MM.1S (cell line): ENCODE measurements around the gene HPCA.
A peak's percentile ranks its signal among the peaks of the same experiment; 100 is the strongest.

Experiments
- DNase-seq: peaks from one replicate; pipeline ENCODE4 v3.0.0-alpha.2; 2015
- H2AFZ ChIP-seq: fragments of 300-600 bp; sonication (generic); 2 replicates; pipeline ENCODE4 v1.6.0; 2016; ENCODE audit warnings: antibody characterized with exemption, low read length
- H3F3A ChIP-seq: fragments of 300-600 bp; sonication (generic); 2 replicates; pipeline ENCODE4 v1.6.1; 2016; ENCODE audit warnings: mild to moderate bottlenecking, antibody characterized with exemption, low read length, moderate library complexity, mixed read lengths; ENCODE audit not compliant: insufficient read depth
- H3K27ac ChIP-seq: fragments of 300-600 bp; sonication (generic); 2 replicates; pipeline ENCODE4 v1.5.1; 2016; ENCODE audit warnings: mild to moderate bottlenecking, low read length
- H3K27me3 ChIP-seq: fragments of 300-600 bp; sonication (generic); replicated peaks from 2 replicates; pipeline ENCODE4 v1.6.0; 2016; ENCODE audit warnings: low read length; ENCODE audit not compliant: insufficient read depth
- H3K36me3 ChIP-seq: fragments of 300-600 bp; sonication (generic); replicated peaks from 2 replicates; pipeline ENCODE4 v1.6.1; 2016; ENCODE audit warnings: mild to moderate bottlenecking, low read length, mixed read lengths; ENCODE audit not compliant: insufficient read depth
- H3K4me1 ChIP-seq: fragments of 300-600 bp; sonication (generic); 2 replicates; pipeline ENCODE4 v1.6.1; 2016; ENCODE audit warnings: low read length, mixed read lengths
- H3K4me2 ChIP-seq: fragments of 300-600 bp; sonication (generic); 2 replicates; pipeline ENCODE4 v1.6.0; 2016; ENCODE audit warnings: low read depth, low read length
- H3K4me3 ChIP-seq: fragments of 300-600 bp; sonication (generic); 2 replicates; pipeline ENCODE4 v1.5.1; 2016; ENCODE audit warnings: low read length, mixed read lengths
- H3K79me2 ChIP-seq: fragments of 300-600 bp; sonication (generic); 2 replicates; pipeline ENCODE4 v1.6.1; 2016; ENCODE audit warnings: mixed run types, low read length, mixed read lengths
- H3K9ac ChIP-seq: fragments of 300-600 bp; sonication (generic); 2 replicates; pipeline ENCODE4 v1.6.1; 2016; ENCODE audit warnings: low read length, mixed read lengths
- H3K9me2 ChIP-seq: fragments of 300-600 bp; sonication (generic); replicated peaks from 2 replicates; pipeline ENCODE4 v1.6.1; 2016; ENCODE audit warnings: mild to moderate bottlenecking, low read length, mixed read lengths; ENCODE audit not compliant: insufficient read depth
- H3K9me3 ChIP-seq: fragments of 300-600 bp; sonication (generic); replicated peaks from 2 replicates; pipeline ENCODE4 v1.6.1; 2016; ENCODE audit warnings: mild to moderate bottlenecking, low read length, mixed read lengths; ENCODE audit not compliant: insufficient read depth
- H4K20me1 ChIP-seq: fragments of 300-600 bp; sonication (generic); 2 replicates; pipeline ENCODE4 v1.6.1; 2016; ENCODE audit warnings: mild to moderate bottlenecking, low read length, moderate library complexity, mixed read lengths; ENCODE audit not compliant: insufficient read depth
- CTCF ChIP-seq: fragments of 300-600 bp; sonication (generic); IDR thresholded peaks from 2 replicates; pipeline ENCODE4 v1.5.1; 2016; ENCODE audit warnings: antibody characterized with exemption, low read length, mixed read lengths
- EZH2 ChIP-seq: fragments of 300-600 bp; sonication (generic); optimal IDR thresholded peaks from 2 replicates; pipeline ENCODE3; 2017; ENCODE audit warnings: low read depth, mild to moderate bottlenecking, antibody characterized with exemption, low read length, mixed read lengths
- EZH2phosphoT487 ChIP-seq: fragments of 300-600 bp; sonication (generic); IDR thresholded peaks from 2 replicates; pipeline ENCODE4 v1.6.1; 2018; ENCODE audit warnings: antibody characterized with exemption, low read length

Gene HPCA

GRCh38 chr1:32899586-32900296 lies 13.4 kb downstream of the HPCA start:
- Histone ChIP-seq H4K20me1 (no peaks in the 10 kb centered on the region), H3K9me3 (no peaks in the 10 kb centered on the region), H3K36me3 (no peaks in the 10 kb centered on the region), H3K79me2 (no peaks in the 10 kb centered on the region), H3K9me2 (no peaks in the 10 kb centered on the region), H2AFZ (no peak overlapping the region), H3F3A (no peaks in the 10 kb centered on the region), H3K27me3 (peaks cover 11% of the 10 kb centered on the region), H3K9ac (no peak overlapping the region), H3K4me1 (no peaks in the 10 kb centered on the region), H3K27ac (no peak overlapping the region), H3K4me2 (no peak overlapping the region), H3K4me3 (no peak overlapping the region)
- TF ChIP-seq CTCF (no peak), EZH2phosphoT487 (no peak), EZH2 (no peak)
- no peak for DNase-seq

- Histone ChIP-seq H3K36me3 (no peaks in the 10 kb centered on the region), H3K4me2 (peak overlapping the region; percentile 51), H3K27ac (no peak overlapping the region), H3F3A (no peaks in the 10 kb centered on the region), H2AFZ (peak overlapping the region; percentile 9; the same call in 1 of the 2 replicates), H3K27me3 (peaks cover 11% of the 10 kb centered on the region), H3K9me2 (no peaks in the 10 kb centered on the region), H3K4me1 (no peaks in the 10 kb centered on the region), H4K20me1 (no peaks in the 10 kb centered on the region), H3K9me3 (no peaks in the 10 kb centered on the region), H3K79me2 (no peaks in the 10 kb centered on the region), H3K4me3 (peak overlapping the region; percentile 53), H3K9ac (no peak overlapping the region)
- no peak for TF ChIP-seq EZH2
- no peak for TF ChIP-seq EZH2phosphoT487
- TF ChIP-seq CTCF, result no peak
- no peak for DNase-seq
Observed at GRCh38 chr1:32900371-32900955, 14.2 kb downstream of the HPCA start.

- peak within 1 kb of the TSS; percentile 87 for H2AFZ ChIP-seq
Observed at GRCh38 chr1:32900956-32901822, 14.9 kb downstream of the HPCA start, which contains the start of gene TMEM54. TMEM54 (minus strand) TSS chr1:32901389; CDS start chr1:32901238, 151 bp downstream.

More at GRCh38 chr1:32900956-32901822, 14.9 kb downstream of the HPCA start, which contains the start of gene TMEM54:
- no peak within 1 kb of the TSS; the same call in 1 of the 2 replicates for H3K9ac ChIP-seq
- H3K27me3 ChIP-seq, result peaks cover 11% of the 10 kb centered on the region
- no peaks in the 10 kb centered on the region for H3K4me1 ChIP-seq
- TF ChIP-seq EZH2phosphoT487 (no peak), EZH2 (no peak), CTCF (no peak)
- H3K27ac ChIP-seq, result no peak within 1 kb of the TSS
- H3K79me2 ChIP-seq, result no peaks in the 10 kb centered on the region
- H3K4me3 ChIP-seq, result peak within 1 kb of the TSS; percentile 59
- no peak for DNase-seq
- H3K4me2 ChIP-seq, result peak within 1 kb of the TSS; percentile 85
- no peaks in the 10 kb centered on the region for H3K36me3 ChIP-seq
- H3K9me2 ChIP-seq, result no peaks in the 10 kb centered on the region
- H3F3A ChIP-seq, result no peaks in the 10 kb centered on the region
- no peaks in the 10 kb centered on the region for H4K20me1 ChIP-seq
- no peaks in the 10 kb centered on the region for H3K9me3 ChIP-seq
